GM18858 (cell line): ENCODE results near the gene QSOX2.

ENCODE experiments used
- ATAC-seq: cut with Tn5 transposase; IDR thresholded peaks from one replicate; pipeline ENCODE4 v1.9.1; 2021; ENCODE audit not compliant: unreplicated experiment

The QSOX2 gene

DNA sequence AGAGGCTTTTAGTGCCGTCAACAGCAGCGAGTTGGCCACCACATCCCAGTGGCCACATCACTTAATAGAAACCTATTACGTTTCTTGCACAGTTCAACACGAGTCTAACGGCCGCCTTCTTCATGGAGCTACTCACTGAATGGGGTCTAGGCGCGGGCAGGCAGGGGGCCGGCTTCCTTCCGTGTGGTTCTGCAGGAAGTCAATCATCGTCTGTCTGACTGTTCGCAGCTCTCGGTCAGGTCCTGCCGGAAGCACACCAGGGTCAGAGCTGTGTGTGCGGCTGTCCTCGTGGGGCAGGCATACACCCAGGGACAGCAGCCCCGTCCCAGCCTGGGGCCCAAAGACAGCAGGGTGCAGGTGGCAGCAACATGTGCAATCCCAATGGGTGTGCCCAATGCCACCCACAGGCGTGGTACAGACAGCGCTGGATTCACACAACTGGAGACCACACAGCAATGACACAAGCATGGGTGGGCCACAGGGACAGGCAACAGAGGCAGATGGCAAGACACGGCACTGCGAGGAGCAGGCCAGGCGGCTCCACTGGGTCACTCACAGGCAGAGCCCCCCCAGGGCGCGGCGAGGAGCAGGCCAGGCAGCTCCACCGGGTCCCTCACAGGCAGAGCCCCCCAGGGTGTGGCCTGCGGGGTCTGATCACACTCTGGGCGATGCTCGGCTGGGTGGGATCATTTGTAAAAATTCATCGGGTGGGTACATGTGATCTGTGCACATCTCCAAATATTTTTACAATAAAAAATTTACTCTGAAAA is 21.6 kb downstream of the QSOX2 start:
- no peak for ATAC-seq

- no peak for ATAC-seq
Measured at GRCh38 chr9:136222906-136223285, 22.7 kb downstream of the QSOX2 start.

GRCh38 chr9:136222166-136222905 is 23.3 kb downstream of the QSOX2 start:
- no peak for ATAC-seq

GRCh38 chr9:136220017-136220729 is 25.4 kb downstream of the QSOX2 start:
- no peak for ATAC-seq

DNA sequence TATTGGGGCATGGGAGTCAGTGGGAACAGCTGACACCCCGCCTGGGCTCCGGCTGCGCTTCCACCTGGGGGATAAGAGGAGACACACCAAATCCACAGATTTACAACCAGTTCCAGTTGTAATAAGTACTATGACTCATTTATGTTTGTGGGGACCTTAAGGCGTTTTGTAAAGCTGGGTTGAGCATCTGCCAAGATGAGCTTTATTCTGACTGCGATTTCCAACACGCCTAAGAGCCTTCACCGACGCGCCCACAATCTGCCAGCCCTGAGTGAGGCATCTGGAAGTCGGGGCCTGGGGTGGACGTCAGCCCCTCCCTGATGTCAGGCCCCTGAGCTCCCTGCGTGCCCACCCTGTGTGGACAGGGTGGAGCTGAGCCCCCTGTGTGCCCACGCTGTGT is 26.3 kb downstream of the QSOX2 start:
- no peak for ATAC-seq

DNA sequence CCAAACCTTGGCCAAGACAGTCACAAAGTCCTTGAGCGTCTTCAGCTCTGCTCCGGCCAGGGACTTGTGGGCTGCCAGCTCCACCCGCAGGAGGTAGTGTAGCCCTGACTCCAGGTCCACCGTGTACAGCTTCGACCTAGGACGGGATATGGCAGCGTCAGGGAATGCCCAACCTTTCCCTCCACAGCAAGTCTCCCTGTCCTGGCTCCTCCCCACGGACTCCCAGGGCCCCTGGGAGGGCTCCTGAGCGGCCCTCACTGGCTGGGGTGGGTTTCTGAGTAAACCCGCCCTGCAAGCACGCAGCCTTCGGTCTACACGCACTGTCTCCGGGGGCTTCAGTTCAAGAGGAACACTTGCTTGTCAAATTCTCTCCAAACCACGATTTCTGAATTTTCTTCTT is 26.9 kb downstream of the QSOX2 start:
- no peak for ATAC-seq

DNA sequence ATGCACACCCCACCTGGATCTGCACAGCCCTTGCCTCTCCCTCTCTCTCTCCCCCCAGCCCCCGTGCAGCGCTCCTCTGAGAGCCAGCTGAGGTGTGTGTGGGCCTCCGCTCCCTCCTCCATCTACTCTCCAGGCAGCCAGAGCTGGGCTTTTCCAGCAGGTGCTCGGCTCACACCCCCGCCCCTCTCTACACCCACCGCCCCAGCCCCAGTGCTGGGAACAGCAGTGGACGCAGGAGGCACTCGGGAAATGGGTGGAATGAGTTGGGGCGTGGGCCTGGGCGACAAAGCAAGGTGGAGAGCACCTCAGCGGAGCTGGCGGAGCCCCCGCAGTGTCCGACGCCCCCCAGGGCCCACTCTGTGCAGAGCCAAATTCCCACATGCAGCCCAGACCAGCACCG is 27.3 kb downstream of the QSOX2 start:
- no peak for ATAC-seq

DNA sequence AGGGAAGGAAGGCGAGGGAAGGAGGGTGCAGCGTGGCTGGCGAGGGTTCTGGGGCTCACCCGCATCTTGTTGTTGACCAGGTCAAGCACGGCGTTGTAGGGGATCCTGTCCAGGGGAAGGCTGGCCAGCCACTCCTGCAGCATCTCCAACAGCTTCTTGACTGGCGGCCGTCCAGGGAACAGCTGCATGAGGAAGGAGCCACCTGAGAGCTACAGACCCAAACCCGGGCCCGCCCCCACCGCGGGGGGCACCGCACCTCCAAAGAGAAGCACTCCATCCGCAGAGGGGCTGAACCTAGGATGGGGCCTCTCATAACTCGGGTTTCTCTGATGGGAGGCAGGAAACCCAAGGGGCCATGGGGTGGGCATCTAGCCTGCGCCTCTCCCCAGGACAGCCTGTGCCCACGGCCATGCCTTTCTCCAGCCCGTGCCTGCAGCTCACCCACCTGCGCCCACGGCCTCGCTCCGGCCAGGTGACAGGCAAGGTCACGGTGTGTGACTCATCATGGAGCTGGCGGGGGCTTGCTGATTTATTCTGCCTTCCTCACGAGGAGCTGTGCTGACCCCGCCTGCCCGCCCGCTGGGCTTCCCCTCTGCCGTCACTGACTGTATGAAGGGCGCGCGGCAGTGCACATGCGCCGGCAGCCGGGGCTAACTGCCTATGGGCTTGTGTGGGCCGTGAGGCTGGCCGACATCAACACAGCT is 28.9 kb downstream of the QSOX2 start:
- ATAC-seq = no peak

GRCh38 chr9:136213733-136214132 is 31.9 kb downstream of the QSOX2 start:
- no peak for ATAC-seq

GRCh38 chr9:136212345-136212950 is 33.2 kb downstream of the QSOX2 start:
- no peak for ATAC-seq

- no peak for ATAC-seq
Measured at GRCh38 chr9:136211441-136212344, 33.9 kb downstream of the QSOX2 start.

GRCh38 chr9:136211006-136211405 is 34.6 kb downstream of the QSOX2 start:
- no peak for ATAC-seq

- no peak for ATAC-seq
Measured at GRCh38 chr9:136210276-136210675, 35.3 kb downstream of the QSOX2 start.

DNA sequence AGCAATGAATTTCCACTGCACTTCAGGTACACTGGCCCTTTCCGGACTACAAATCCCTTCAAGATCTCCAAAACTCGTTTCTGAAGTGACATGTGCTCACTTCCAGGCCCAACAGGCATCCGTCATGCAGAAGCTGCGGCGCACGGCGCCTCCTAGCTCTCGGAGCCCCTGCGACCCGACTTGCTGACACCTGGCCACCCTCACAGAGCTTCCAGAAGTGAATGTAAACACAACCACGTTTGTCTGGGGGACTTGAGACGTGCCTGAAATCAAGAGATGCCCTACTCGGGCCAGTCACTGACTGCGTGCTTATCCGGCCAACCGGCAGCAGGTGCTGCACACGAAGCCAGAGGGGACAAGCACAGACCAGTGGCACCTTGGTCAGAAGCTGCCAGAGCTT is 35.8 kb downstream of the QSOX2 start:
- no peak for ATAC-seq

GRCh38 chr9:136209232-136209631 is 36.4 kb downstream of the QSOX2 start:
- ATAC-seq = no peak

- ATAC-seq = no peak
Measured at GRCh38 chr9:136208675-136209074, 36.9 kb downstream of the QSOX2 start.

GRCh38 chr9:136207616-136208015 is 38.0 kb downstream of the QSOX2 start:
- no peak for ATAC-seq

DNA sequence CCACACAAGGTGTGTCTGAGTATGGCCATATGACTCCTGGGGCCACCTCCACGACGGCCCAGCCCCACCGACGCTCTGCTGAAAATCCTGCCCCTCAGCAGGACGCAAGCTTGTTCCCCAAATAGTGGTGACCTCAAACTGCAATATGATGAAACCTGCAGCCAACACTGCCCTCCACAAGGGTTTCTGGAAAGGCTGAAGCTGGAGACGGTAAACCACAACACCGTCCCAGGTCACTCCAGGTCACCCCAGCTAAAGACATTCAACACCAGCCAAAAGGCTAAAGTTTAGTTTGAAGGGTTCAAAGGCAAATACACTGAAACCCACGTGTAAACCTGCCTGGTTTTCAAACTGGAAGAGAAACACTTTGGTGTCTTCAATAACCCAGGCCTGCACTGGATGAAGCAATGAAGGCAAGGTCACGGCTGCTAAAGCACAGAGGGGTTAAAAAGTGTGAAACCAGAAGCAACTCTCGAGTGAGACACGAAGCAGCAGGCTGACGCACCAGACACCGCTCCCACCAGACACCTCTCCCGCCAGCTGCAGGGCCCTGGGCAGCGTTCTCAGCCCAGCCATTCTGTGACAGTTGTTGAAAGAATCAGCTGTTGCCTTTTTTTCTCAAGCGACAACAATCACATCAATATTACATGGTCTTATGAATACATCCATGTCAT is 38.9 kb downstream of the QSOX2 start:
- no peak for ATAC-seq

DNA sequence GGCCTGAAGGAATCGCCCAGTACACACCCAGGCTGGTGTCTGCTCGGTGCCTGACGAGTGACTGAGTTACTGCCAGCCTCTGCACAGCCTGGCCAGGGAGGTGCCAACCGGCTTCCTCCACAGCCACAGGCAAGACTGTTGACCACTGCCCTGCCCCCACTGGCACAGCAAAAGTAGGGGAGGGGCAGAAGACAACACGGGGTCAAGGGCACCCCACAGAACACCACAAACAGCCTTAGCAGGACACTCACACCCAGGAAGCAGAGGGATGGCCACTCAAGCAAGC is 40.0 kb downstream of the QSOX2 start:
- ATAC-seq = no peak
